Retinal pigment epithelial cell (primary cell): Measurements from ENCODE around the gene PLXNB1.

Experiments
- DNase-seq: peaks from one replicate; pipeline ENCODE4 v3.0.0-alpha.2; 2010; ENCODE audit warnings: low read depth
- H3K4me3 ChIP-seq: 2 replicates; pipeline ENCODE4 v1.5.1; 2011; ENCODE audit warnings: mild to moderate bottlenecking, low read length, control low read depth, moderate library complexity
- TF ChIP-seq, protein P1 (sequence below): conservative IDR thresholded peaks from 2 replicates; pipeline ENCODE4 v1.5.1; 2011; ENCODE audit warnings: low read depth, low read length, control low read depth, inconsistent platforms

The PLXNB1 gene

DNA sequence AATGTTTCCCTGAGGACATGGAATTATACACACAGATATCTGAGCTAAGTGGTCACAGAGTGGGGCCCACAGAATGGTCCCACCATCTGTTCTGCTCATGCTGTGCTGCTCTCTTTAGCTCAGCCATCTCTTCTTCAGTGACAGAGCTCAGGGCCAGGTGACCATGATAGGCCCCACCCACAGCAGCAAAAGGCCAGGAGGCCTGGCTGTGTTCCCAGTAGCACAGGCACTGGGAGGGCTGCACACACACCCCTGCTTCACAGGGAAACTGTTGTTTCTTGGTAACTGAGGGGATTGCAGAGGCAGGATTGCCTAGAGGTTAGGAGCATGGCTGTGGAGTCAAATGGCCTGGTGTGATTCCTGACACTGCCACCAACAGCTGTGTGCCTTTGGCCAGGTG, 62.7 kb downstream of the PLXNB1 start:
- DNase-seq = no peak

DNA sequence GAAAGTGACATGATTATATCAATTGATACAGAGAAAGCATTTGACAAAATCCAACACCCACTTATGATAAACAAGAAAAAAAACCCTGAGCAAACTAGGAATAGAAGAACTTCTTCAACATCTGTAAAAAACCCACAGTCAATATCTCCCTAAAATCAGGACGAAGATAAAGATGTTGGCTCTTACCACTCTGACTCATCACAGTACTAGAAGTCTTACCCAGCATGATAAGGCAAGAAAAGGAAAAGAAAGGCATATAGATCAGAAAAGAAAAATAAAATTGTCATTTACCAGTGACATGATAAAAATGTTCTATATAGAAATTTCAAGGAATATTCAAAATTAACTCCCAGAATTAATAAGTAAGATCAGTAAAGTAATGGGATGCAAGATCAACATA, 65.0 kb downstream of the PLXNB1 start:
- no peak overlapping the region for H3K4me3 ChIP-seq
- no peak for DNase-seq
- TF ChIP-seq, protein P1, sequence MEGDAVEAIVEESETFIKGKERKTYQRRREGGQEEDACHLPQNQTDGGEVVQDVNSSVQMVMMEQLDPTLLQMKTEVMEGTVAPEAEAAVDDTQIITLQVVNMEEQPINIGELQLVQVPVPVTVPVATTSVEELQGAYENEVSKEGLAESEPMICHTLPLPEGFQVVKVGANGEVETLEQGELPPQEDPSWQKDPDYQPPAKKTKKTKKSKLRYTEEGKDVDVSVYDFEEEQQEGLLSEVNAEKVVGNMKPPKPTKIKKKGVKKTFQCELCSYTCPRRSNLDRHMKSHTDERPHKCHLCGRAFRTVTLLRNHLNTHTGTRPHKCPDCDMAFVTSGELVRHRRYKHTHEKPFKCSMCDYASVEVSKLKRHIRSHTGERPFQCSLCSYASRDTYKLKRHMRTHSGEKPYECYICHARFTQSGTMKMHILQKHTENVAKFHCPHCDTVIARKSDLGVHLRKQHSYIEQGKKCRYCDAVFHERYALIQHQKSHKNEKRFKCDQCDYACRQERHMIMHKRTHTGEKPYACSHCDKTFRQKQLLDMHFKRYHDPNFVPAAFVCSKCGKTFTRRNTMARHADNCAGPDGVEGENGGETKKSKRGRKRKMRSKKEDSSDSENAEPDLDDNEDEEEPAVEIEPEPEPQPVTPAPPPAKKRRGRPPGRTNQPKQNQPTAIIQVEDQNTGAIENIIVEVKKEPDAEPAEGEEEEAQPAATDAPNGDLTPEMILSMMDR = no peak

More for the DNA sequence above, 62.7 kb downstream of the PLXNB1 start:
- TF ChIP-seq, protein P1 = no peak
- no peak overlapping the region for H3K4me3 ChIP-seq

DNA sequence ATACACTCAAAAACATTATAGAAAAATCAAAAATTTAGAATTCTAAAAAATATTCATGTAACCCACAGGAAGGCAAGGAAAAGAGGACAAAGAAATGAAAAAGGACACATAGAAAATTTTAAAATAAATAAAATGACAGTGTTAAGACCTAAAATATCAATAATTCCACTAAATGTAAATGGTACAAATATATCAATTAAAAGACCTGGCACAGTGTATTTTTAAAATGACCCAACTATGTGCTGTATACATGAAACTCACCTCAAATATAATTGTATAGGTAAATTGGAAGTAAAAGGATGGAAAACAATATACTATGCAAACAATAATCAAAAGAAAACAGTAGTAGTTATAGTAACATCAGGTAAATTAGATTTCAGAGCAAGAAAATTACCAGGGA, 68.0 kb downstream of the PLXNB1 start:
- TF ChIP-seq, protein P1 = no peak
- H3K4me3 ChIP-seq = no peak overlapping the region
- no peak for DNase-seq

DNA sequence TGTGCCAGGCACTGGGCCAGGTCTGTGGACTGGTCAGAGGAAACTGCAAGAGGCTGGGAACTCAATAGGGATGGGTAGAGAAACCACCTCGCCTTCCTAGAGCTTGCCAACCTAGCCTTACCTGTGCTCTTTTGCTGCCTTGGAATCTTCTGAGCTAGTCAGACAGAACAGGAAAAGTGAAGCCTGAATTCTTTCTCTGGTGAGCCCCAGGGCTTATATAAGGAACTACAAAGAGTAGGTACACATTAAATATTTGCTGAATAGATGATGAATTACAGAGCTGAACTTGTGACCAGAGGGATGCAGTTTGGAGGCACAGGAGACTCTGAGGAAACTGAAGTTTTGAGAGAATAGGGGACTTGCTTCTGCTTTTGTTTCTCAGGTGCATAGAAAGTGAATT, 73.5 kb downstream of the PLXNB1 start:
- DNase-seq = no peak
- TF ChIP-seq, protein P1 = no peak
- H3K4me3 ChIP-seq = no peak overlapping the region

DNA sequence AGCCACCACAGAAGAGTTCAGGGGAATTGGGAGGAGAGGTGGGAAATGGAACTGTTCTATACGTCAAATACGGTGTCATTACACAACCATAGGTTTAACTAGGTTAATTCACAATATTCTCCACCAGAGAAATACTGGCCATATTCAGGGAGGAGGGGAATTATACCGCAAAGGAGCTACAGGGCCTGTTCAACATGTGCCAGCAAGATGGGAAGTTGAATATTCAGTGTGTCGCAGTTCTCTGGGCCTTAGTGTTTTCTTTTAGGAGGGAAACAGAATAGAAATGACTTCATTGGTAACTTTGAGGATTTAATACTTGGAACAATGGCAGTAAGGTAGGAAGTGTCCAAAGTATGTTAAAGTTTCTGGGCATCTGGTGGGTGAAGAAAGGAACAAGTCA, 75.9 kb downstream of the PLXNB1 start:
- no peak for DNase-seq
- no peak overlapping the region for H3K4me3 ChIP-seq
- TF ChIP-seq, protein P1 = no peak
